Measurements from ENCODE around the gene SMAD3. TPM values are rescaled to one million over a fixed set of nuclear protein-coding genes. Genes with fewer than 3 reads are reported as not detected.
A peak's percentile ranks its signal among the peaks of the same experiment; 100 is the strongest.

SMAD3 gene
- total and polyA plus RNA-seq, 4 donors: 10.9 to 41.6 (median 23.4) TPM

GRCh38 chr15:67144609-67145311 lies 79.4 kb downstream of the SMAD3 start:
- peaks cover 29 to 67% (median 40%) of the 10 kb centered on the region in 5 donors for H3K4me1 ChIP-seq (ENCODE audit: control insufficient read depth in 5 of 5, insufficient read depth in 5 of 5, low read length in 5 of 5)

GRCh38 chr15:67145312-67145610 lies 79.9 kb downstream of the SMAD3 start:
- no peak overlapping the region for H3K9ac ChIP-seq (ENCODE audit: insufficient read depth in 1 of 2, low read length in 2 of 2)
- no peaks in the 10 kb centered on the region for H3K36me3 ChIP-seq (ENCODE audit: control insufficient read depth in 4 of 4, insufficient read depth in 4 of 4, low read length in 4 of 4)
- H3K9me3 ChIP-seq (ENCODE audit: control insufficient read depth in 4 of 4, insufficient read depth in 3 of 4, low read length in 3 of 4): no peaks in the 10 kb centered on the region
- WGBS, 2 donors: 82 to 84% methylated on average over 4 of the region's 4 CpGs
- no peak for TF ChIP-seq CTCF (IDR thresholded peaks at IDR 0.05; ENCODE audit: control extremely low read depth, extremely low read depth)
- H3K27me3 ChIP-seq (ENCODE audit: control insufficient read depth in 3 of 3, insufficient read depth in 3 of 3, low read length in 2 of 3): no peaks in the 10 kb centered on the region
- no peak for ATAC-seq (ENCODE audit: insufficient read depth, low FRiP score)
- H3K27ac ChIP-seq (ENCODE audit: low read depth in 1 of 2, low read length in 1 of 2): peak overlapping the region in 1 of 2 donors; percentile 44
- no peak for DNase-seq
- no peak overlapping the region for H3K4me3 ChIP-seq
- H3K4me1 ChIP-seq (ENCODE audit: control insufficient read depth in 5 of 5, insufficient read depth in 5 of 5, low read length in 5 of 5): peaks cover 32 to 72% (median 42%) of the 10 kb centered on the region in 5 donors

More at GRCh38 chr15:67144609-67145311, 79.4 kb downstream of the SMAD3 start:
- H3K4me3 ChIP-seq: no peak overlapping the region
- no peaks in the 10 kb centered on the region for H3K36me3 ChIP-seq (ENCODE audit: control insufficient read depth in 4 of 4, insufficient read depth in 4 of 4, low read length in 4 of 4)
- no peaks in the 10 kb centered on the region for H3K9me3 ChIP-seq (ENCODE audit: control insufficient read depth in 4 of 4, insufficient read depth in 3 of 4, low read length in 3 of 4)
- H3K27me3 ChIP-seq (ENCODE audit: control insufficient read depth in 3 of 3, insufficient read depth in 3 of 3, low read length in 2 of 3): no peaks in the 10 kb centered on the region
- no peak for ATAC-seq (ENCODE audit: insufficient read depth, low FRiP score)
- WGBS, 2 donors: 52 to 62% methylated on average over 7 of the region's 7 CpGs
- no peak for TF ChIP-seq CTCF (IDR thresholded peaks at IDR 0.05; ENCODE audit: control extremely low read depth, extremely low read depth)
- DNase-seq: peak in 2 of 3 donors; percentile 29 to 39
- no peak overlapping the region for H3K9ac ChIP-seq (ENCODE audit: insufficient read depth in 1 of 2, low read length in 2 of 2)
- H3K27ac ChIP-seq (ENCODE audit: low read depth in 1 of 2, low read length in 1 of 2): peak overlapping the region in 1 of 2 donors; percentile 26

- DNase-seq (no peak), ATAC-seq (ENCODE audit: insufficient read depth, low FRiP score) (no peak)
- TF ChIP-seq CTCF (IDR thresholded peaks at IDR 0.05; ENCODE audit: control extremely low read depth, extremely low read depth): no peak
- H3K27ac ChIP-seq (ENCODE audit: low read depth in 1 of 2, low read length in 1 of 2): peak overlapping the region in 1 of 2 donors; percentile 44
- H3K27me3 ChIP-seq (ENCODE audit: control insufficient read depth in 3 of 3, insufficient read depth in 3 of 3, low read length in 2 of 3): no peaks in the 10 kb centered on the region
- H3K9ac ChIP-seq (ENCODE audit: insufficient read depth in 1 of 2, low read length in 2 of 2): no peak overlapping the region
- no peaks in the 10 kb centered on the region for H3K9me3 ChIP-seq (ENCODE audit: control insufficient read depth in 4 of 4, insufficient read depth in 3 of 4, low read length in 3 of 4)
- H3K36me3 ChIP-seq (ENCODE audit: control insufficient read depth in 4 of 4, insufficient read depth in 4 of 4, low read length in 4 of 4): no peaks in the 10 kb centered on the region
- H3K4me3 ChIP-seq: no peak overlapping the region
- H3K4me1 ChIP-seq (ENCODE audit: control insufficient read depth in 5 of 5, insufficient read depth in 5 of 5, low read length in 5 of 5): peaks cover 28 to 75% (median 42%) of the 10 kb centered on the region in 5 donors
- WGBS, 2 donors: 75 to 77% methylated on average over 4 of the region's 4 CpGs
Observed at GRCh38 chr15:67145710-67146109, 80.3 kb downstream of the SMAD3 start.
